T-helper 22 cell (primary cell): ENCODE measurements around the gene CLCN6.

Experiments
- DNase-seq: peaks from one replicate; pipeline ENCODE4 v3.0.0-alpha.2; 2020; ENCODE audit warnings: low read depth

CLCN6 gene

GRCh38 chr1:11779715-11780379 is 26.1 kb upstream of the CLCN6 start:
- no peak for DNase-seq

GRCh38 chr1:11780380-11781147 is 25.4 kb upstream of the CLCN6 start:
- DNase-seq = no peak

- DNase-seq = no peak
Observed at GRCh38 chr1:11781297-11781696, 24.7 kb upstream of the CLCN6 start.

DNA sequence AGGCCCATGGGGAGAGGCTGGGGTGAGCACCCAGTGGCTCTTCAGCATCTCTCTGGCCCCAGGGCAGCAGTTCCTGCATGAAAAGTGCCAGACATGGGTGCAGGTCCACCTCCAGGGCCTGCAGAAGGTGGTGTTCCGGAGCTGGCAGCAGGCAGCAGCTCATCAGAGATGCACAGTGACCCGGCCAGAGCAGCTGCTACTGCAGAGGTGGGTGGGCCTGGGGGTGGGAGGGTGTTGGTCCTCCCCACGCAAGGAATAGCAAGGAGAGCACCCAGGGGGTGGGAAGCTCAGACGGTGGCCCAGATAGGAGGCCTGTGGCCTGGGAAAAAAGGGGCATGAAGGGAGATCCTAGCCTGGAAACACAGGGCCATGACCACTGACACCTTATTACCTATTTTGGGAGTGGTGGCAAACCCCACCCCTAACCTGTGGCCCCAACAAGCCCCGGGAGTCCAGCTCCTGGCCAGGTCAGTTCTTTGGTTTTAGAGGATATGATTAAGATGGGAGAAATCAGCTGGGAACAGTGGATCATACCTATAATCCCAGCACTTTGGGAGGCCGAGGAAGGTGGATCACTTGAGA is 23.8 kb upstream of the CLCN6 start:
- no peak for DNase-seq

GRCh38 chr1:11783556-11783955 is 22.4 kb upstream of the CLCN6 start:
- no peak for DNase-seq

DNA sequence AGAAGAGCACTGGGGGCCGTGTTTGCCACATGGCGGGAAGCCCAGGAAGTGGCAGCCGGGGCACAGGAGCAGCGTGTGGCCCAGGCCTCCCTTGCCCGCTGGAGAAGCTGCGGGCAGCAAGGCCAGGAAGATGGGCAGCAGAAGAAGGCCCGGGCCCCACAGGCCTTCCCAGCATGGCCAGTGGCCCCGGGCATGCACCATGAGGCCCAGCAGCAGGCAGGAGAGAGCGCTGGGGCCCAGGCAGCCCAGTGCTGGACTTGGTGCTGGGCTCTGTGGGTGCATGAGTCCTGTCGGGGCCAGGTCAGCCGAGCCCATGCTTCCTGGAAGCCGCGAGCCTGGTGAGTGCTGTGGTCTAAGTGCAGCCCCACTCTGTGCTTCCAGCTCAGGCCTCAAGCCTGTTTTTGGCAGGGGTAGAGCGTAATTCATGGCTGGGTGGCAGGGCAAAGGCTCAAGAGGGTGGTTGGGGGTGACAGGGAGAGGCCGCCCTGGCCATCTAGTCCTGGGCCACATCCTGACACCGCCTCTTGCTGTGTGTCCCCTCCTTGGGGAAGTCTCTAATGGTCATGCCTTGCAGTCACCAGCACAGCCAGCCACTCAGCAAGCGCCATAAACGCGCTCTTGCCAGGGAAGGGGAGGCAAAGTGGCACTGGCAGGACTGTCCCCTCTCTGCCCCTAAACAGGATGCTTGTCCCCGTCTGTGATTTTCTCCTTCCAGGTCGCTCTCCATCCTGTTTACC is 21.6 kb upstream of the CLCN6 start:
- DNase-seq = no peak

- no peak for DNase-seq
Observed at GRCh38 chr1:11784993-11785769, 20.8 kb upstream of the CLCN6 start.

- no peak for DNase-seq
Observed at GRCh38 chr1:11786168-11786567, 19.8 kb upstream of the CLCN6 start.

DNA sequence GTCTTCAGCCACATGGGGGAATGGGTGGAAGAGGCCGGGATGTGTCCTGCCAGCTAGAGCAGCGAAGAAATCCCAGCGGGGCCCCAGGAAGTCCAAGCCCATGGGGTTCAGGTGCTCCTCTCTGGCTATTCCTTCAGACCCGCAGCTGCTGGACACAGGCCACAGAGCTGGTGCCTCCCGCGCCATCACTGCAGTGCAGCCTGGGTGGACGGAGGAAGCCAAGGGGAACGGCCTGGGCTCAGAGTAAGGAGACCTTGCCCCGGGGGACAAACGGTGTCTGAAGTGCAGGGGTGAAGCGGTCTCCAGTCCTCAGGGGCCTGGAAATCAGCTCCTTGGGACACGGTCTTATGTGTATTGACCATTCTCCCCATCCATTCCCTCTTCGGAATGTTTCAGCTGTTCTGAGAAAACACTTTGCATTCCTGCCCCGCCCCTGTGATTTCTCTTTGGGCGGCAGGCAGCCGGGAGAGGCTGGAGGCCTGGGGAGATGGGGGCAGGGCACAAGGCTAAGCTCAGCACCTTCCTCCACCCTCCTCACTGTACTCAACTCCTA is 18.7 kb upstream of the CLCN6 start:
- no peak for DNase-seq

DNA sequence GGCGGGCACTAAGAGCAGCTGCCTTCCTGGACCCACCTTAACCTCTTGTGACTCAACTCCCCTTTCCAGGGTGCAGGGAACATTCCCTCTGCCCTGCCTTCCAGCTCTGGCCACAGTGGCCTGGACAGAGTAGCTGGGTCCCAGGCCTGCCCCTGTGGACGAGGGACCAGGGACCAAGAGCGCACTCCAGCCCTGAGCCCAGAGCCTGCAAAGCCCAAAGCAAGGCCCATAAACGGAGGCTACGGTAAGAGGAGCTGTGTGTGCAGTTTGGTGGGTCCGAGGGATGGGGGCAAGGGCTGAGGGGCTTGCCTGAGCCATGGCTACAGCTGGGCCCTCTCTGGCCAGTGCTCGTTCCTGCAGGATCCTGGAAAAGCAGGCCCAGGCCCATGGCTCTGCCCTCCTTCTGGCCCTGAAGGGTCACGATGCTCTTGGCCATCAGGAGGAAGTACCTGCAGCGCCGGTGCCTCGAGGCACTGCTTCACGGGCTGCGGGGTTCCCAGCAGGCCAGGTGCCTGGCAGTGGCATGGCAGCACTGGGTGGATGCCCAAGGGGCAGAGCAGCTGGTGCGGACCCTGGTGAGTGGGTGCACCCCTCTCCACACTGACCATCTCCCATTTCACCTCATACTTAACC is 18.1 kb upstream of the CLCN6 start:
- no peak for DNase-seq

DNA sequence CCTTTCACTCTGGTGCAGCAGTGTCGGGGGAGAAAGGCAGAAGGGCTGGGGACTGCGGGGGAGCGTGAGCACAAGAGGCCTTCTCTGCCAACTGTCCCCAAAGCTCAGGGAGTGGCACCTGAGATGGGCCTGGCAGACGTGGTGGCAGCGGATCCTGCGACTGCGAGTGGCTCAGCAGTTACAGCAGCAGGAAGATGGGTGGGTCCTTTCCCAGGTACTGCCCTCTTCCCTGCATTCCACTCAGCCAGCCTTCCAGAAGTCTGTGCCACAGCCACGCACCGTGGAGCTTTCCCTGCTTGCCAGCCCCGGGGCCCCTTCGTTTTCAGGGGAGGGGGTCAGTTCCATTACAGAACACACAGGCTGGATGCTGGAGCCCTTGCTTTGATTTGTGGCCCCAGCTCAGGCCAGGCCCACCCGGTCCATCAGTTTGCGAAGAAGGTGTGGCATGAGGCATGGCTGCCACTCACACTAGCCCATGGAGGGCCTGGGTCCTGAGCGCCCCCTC is 17.4 kb upstream of the CLCN6 start:
- DNase-seq = no peak

DNA sequence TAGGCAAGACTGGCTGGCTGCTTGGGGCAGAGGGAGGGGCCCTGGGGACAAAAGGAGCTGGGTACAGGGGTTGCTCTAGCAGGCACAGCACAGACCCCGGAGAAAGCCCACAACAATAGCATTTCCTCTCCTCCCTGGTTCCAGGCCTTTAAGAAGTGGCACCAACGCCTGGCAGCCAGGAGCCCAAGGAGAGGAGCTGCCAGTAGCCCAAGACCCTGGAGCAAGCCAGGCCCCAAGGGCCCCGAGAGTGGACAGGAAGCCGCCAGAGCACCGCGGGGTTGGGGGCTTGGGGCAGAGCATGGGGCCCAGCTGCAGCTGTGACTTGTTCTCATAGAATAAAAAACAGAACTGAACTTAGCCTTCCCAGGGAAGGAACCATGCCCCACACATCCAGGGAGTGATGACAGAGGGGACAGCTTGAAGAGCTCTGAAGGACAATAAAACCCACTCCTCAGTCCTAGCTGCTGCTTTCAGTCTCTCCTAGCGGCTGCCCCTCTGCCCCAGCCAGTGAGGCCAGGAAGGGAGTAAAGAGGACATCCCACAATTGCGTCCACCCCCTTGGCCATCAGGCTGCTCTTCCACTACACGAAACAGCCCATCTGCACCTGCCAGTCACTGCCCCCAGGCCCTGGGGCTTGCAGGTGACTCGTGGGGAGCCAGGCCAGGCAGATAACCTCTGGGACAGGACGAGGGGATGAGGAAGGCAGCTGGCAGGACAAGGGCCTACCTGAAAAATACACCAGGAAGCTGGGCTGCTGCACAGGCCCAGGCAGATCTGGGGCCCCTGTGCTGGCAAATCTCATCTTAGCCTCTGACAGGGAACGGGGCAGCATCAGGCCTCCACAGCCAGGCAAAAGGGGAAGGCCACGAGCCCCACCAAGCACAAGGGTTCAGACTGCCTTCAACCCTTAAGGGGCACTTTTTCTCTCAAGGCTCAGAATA is 16.6 kb upstream of the CLCN6 start:
- no peak for DNase-seq

GRCh38 chr1:11790101-11790879 is 15.7 kb upstream of the CLCN6 start:
- DNase-seq = no peak

GRCh38 chr1:11790880-11791715 is 14.9 kb upstream of the CLCN6 start:
- DNase-seq = no peak

DNA sequence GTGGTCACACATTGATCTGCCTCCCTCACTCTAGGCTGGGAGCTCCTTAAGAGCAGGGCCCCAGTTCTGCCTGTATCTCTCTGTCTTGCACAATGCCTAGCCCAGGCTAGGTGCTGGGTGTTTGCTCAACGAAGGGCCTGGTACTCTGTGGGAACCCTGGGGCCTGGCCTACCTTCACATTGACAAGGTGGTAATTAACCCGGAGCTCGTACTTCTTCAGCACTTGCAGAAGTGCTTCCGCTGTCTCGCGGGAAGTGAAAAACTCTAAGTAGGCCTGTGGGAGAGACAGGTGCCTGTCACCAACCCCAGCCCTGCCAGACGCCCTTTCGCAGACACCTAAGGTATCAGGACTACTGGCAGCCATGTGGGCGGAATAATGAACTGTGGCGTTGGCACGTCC is 13.9 kb upstream of the CLCN6 start:
- no peak for DNase-seq

DNA sequence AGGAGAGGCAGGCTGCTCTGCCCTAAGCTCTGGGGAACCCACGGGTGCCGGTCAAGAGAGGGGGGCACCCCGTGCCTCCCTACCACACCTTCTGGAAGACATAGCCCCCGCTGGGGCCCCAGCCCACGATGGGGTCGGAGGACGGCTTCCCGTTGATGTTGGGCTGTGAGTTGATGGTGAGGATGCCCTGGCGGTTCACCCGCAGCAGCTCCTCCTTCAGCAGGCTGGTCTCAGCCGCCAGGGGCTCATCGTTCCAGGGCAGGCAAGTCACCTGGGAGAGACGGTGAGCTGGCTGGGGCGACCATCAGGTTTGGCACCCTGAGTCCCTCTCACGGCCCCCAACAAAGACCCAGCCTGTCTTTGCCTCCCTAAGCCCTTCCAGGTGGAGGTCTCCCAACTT is 12.2 kb upstream of the CLCN6 start:
- no peak for DNase-seq

GRCh38 chr1:11794446-11795237 is 11.3 kb upstream of the CLCN6 start:
- no peak for DNase-seq
